NCI-H1105 treated with DMSO at 0.1 percent for 48 hours (cell line): Measurements from ENCODE around the gene GALNS.
"Not testable (repeated sequence)": the region's sequence is repeated elsewhere in the genome, so short reads cannot be mapped to it uniquely, and the experiment has no call there.

Source experiments
- DNase-seq: peaks from one replicate; lab custom pipeline; 2025; lab: John Stamatoyannopoulos, UW

The GALNS gene

DNA sequence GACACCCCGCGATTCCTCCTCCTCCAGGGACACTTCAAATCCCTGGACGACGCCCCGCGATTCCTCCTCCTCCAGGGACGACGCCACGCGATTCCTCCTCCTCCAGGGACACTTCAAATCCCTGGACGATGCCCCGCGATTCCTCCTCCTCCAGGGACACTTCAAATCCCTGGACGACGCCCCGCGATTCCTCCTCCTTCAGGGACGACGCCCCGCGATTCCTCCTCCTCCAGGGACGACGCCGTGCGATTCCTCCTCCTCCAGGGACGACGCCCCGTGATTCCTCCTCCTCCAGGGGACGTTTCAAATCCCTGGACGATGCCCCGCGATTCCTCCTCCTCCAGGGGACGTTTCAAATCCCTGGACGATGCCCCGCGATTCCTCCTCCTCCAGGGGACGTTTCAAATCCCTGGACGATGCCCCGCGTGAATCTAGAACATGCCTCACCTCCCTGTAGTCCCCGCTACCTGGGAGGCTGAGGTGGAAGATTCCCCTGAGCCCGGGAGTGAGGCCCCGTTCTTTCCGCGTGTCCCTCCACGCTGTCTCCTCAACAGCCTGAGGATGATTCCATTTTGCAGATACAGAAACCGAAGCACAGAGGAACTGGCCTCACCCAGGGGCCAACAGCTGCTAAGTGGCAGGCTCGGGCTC lies 33.1 kb upstream of the GALNS start:
- not testable (repeated sequence) for DNase-seq

DNA sequence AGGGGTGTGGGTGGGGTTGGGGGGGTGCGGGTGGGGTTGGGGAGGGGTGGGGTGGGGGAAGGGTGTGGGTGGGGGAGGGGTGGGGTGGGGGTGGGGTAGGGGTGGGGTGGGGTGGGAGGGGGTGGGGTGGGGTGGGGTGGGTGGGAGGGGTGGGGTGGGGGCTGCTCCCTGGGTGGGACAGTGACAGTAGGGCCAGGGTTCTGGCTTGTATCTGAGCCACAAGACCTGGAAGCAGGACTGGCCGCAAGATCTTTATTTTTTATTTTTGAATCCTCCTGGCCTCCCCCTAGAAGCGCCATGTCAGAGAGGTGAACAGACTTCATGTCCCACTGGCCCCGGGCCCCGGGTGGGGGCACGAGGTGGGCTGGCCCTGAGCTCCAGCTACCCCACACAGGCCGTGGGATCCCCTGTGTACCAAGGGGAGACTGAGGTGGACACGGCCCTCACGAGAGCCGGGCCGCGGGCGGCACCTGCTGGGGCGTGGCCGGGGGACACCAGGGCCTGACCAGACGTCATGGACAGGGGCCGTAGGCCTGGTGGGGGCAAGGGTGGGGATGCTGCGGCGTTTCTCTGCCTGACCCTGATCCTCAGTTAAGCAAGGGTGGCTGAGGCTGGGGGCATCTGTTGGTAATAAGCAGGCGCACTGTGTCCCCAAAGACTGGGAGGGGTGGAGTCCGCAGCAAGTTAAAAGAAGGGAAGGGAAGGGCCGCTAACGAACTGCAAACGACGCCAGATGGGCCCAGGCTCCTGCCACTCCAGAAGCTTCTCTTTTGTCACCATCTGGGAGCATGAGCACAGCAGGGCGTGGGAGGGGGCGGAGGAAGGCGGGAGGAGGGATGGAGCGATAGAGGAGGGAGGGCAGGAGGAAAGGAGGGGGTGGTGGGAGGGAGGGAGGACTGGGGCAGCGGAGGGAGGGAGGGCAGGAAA lies 32.0 kb upstream of the GALNS start:
- no peak for DNase-seq

DNA sequence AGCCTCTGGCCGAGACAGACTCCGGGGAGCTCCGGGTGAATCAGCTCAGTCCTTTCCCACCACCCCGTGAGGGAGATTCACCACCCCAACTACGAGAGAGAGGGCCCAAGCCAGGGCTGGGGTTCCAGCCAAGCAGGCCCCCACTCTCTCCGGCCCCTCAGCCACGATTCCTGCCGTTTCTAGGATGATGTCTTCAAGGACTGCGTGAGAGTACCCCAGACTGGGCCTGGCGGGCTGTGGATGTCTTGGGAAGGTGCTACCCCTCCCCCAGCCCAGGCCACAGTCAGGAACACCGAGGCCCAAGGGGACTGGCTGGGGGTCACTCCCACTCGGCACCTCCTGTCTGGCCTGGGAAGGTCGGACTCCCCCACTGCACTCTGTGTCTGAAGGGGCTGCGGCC lies 31.3 kb upstream of the GALNS start:
- no peak for DNase-seq

DNA sequence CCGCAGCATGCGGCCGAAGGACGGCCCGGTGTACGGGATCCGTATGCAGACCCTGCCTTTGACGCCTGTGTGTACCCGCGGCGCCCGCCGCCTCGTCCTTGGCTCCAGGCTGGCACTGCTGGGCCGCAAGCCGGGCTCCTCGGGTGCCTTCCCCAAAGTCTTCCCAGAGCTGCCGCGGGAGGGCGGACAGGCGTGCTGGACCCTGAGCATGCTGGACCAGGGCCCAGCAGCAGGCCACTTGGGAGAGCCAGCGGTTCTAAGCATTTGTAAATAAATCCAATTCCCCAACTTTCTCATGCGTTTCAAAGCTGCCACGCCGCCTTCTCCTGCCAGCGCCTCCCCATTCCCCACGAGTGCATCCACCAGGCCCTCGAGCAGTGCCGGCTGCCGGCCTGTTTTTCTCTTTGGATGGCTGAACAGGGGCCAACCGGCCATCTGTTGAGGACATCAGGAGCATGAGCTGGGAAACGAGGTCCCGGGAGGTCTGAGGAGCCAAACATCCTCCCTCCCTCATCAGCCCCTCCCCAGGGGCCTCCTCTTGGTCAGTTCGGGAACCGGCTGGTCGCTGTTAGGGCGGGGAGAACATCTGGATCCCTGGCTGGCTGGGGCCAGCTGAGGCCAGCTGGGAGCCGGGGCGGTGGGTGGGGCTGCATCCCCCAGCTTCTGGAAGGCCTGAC lies 30.2 kb upstream of the GALNS start:
- DNase-seq, result no peak

DNA sequence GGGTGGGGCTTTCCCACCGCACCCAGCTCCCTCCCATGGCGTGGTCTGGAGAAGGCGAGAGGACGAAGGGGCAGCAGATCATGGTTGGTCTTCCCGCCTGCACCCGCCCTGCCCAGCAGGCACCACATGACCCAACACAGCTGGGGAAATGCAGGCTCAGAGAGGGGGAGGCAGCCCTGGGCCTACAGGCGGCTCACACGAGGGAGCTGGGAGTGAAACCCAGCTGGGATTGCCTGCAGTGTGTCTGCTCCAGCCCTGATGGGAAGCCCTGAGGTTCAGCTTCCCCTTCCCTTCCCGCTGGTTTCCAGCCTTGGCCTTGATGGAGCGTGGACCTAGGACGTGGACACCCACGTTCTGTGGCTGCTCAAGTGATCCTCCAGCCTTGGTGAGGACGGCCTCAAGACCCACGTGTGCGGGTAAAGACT lies 29.7 kb upstream of the GALNS start:
- no peak for DNase-seq

DNA sequence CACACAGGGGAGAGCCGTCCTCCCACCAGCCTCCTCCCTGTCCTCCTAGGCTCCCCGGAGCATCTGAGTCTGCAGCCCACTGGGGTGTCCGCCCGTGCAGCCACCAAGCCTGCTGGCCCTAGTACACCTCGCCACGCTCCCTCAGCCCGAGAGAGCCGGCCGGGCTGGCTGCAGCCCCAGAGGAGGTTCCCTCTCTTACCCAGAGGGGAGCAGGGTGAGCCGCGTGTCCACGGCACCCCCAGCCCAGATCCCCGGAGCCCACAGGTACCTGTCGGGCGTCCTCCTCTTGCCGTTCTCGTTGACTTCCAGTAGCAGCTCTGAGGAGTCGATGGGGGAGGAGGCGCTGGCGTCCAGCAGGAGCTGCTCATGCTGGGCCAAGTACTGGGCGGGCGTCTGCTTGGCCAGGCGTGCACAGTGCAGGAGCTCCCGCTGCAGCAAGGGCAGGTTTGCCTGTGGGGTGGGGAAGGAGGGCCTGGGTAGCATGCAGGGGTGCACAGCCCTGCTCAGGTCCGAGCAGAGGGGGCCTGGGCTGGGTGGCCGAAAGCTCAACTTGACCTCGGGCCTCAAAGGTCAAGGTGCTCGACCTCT lies 29.0 kb upstream of the GALNS start:
- DNase-seq, result no peak

DNA sequence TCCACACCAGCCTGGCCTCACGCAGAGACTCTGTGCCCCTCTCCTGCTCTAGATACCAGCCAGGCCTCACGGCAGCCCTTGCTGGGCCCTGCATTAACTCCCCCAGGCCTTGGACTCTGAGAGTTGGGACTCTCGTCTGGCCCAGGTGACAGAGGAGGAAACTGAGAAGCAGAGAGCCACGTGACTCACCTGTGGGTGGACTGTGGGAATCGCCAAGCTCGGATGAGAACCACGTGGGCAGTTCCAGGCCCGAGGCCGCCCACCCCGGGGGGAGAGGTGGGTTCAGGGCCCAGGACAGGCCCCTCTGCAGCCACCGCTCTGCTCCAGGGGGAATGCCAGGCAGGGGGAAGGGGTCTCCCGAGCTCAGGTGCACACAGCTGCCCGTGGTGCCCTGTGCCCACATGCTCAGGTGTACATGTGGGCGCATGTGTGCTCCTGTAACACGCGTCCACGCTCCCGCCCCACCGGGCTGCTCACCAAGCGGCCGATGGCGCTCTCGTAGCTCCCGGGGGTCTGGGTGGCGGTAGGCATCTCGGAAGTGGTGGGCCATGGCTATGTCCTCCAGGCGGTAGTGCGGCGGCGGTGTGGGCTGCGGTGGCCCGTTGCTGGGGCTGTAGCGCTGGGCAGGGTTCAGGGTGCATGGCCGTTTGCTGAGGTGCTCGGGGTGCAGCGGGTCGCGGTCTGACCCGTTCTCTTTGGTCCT lies 28.0 kb upstream of the GALNS start:
- DNase-seq, result no peak

DNA sequence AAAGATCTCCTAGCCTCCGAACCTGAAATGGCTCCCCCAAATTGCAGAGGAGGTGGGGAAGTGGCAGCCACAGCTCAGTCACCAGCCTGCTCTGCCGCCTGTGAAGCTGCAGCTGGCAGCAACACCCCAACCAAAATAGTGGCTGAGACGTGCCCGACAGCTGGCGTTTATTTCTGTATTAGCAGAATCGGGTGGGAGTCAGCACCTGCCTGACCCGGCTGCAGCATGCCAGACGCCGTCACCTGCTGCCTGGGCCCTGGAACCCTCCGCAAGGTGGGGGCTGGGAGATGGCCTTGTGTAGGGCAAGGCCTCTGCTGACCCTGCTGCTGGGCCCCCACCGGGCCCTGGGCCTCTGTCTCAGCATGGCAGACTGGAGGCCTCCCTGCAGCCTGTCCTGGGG lies 27.2 kb upstream of the GALNS start:
- no peak for DNase-seq

DNA sequence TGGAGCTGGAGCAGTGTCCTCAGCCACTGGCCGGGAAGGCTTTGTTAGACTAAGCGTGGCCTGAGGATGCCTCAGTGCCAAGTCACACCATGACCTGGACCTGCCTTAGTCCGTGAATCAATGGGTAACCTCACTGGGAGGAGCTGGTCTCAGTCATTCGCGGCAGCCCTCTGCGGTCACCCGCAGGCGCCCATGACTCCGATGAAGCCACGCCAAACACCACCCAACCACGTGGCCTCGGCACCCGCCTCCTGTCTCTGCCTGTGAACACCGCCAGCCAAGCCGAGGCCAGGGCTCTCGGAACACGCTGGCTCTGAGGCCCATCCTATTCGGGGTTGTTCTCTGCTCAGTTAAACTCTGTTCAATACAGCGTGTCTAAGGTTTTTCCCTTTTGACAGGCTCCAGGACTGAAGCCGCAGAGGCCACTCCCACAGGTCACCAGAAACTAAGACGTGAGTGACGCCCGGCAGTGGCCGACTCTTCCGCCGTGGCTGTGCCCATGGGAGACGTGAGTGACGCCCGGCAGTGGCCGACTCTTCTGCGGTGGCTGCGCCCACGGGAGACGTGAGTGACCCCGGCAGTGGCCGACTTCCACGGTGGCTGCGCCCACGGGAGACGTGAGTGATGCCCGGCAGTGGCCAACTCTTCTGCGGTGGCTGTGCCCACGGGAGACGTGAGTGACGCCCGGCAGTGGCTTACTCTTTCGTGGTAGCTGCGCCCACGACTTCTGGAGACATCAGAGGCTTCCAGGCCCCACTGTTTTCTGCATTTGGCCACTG lies 26.6 kb upstream of the GALNS start:
- no peak for DNase-seq

DNA sequence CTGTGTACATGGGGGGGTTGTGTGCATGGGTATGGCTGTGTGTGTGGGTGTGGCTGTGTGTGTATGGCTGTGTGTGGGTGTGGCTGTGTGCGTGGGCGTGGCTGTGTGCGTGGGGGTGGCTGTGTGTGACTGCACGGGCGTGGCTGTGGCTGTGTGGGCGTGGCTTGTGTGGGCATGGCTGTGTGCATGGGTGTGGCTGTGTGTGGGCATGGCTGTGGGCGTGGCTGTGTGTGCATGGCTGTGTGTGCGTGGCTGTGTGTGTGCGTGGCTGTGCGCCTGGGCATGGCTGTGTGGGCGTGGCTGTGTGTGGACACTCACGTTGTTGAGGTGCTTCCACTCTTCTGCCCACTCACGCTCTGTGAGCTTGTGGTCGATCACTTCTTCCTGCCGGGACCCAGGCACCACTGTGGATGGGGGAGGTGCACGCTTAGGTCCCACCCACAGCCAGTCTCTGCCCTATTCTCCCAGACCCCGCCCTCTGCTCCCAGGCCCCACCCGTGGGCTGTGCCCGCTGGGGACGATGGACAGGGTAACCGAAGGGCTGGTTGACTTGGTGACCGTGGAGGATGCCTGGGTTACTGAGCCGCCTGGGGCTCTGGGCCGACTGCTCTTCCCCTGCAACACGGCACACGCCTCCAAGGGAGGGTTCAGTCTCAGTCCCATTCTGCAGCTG lies 25.7 kb upstream of the GALNS start:
- no peak for DNase-seq

DNA sequence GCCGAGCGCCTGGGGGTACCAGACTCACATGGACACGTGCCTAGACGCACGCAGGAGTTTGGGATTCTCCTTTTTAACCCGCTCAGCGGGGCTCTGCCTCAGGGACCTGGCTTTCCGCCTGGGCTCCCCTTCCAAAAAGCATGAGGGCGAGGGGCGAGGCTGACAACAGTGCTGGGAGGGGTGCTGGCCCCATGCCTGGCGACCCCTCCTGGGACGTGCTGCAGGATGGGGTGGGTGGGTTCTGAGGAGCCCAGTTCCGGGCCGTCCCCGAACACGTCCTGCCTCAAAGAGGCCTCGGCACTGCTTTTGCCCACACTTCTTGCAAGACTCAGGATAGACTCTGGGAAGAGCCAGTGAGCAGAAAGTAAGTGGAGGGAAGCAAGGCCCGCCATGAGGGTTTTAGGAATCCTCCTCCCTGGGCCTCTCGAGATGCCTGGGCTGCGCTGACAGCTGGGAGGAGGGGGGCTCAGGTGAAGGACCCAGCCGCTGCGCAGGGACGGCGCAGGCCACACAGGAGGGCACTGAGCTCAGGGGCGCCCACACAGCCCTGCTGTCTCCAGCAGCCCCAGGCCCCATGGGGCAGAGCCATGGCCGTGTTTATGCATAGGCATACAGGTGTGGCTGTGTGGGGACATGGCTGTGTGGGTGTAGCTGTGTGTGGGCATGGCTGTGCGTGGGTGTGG lies 25.1 kb upstream of the GALNS start:
- no peak for DNase-seq

DNA sequence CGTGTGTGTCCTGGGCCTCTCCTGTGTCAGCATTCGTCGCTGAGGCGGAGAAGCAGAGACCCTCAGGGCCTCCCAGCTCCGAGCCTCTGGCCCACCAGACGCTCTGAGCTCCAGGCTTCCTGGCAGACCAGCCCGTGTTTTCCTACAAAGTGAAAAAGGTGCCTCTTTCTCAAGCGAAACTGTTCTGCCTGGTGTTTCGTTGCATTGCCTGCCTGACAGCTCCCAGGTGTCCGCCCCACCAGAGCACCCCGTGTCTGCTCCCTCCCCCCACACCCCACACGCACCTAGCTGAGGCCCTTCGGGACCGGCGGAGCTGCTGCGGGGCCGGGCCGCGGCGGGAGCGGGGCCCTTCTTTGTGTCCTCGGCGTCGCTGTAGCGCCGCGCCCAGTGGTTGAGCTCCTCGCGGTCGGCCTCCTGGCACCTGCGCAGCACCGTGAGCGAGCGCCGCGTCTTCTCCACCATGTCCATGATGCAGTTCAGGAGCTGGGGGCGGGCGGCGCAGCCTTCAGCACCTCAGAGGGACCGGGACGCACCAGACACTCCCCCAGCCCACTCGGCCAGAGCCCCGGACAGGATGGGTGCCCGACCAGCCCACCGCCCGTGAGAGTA lies 24.4 kb upstream of the GALNS start:
- DNase-seq, result no peak

DNA sequence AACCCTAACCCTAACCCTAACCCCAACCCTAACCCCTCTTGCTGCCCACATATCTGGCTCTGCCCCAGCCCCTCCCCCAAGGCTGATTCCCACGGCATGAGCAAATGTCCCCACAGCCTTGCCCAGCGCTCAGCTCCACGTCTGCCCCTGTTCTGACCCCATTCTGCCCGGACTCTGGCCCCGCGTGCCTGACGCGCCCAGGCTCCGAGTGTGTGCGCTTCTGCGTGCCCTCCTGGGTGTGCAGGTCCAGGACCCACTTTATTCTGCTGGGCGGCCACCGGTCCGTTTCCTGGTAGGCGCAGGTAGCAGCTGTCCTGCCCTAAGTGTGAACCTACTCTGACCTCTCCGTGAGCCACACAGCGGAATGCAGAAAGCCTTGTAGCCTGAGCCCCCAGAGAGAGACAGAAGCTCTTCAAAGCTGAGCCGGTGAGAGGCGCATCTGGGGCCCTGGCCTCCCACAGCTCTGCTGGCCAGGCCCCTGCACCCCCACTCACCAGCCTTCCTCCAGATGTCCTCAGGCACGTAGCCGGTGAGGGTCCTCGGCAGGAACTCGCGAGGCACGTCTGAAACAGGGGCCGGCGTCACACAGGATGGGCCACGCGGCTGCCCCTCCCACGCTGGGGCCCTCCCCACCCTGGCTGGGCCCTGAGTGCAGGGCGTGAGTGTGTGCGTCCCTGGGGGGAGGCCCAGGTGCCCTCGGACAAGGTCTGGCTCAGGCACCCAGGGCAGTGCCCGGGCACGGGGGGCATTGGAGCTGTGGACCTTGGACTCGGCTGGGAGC lies 23.7 kb upstream of the GALNS start:
- DNase-seq, result no peak

DNA sequence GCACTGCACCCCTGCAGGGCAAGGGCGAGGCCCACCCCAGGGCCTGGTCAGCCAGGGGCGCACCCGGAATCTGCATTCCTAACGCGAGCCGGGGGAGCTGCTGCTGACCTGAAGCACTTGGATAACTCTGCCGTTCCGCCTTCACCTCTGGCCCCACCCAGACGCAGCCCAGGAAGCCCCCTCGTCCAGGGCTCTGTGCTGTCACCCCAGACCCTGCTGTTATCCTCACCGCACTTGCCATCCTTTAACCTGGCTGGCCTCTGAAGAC lies 23.0 kb upstream of the GALNS start:
- DNase-seq, result no peak

DNA sequence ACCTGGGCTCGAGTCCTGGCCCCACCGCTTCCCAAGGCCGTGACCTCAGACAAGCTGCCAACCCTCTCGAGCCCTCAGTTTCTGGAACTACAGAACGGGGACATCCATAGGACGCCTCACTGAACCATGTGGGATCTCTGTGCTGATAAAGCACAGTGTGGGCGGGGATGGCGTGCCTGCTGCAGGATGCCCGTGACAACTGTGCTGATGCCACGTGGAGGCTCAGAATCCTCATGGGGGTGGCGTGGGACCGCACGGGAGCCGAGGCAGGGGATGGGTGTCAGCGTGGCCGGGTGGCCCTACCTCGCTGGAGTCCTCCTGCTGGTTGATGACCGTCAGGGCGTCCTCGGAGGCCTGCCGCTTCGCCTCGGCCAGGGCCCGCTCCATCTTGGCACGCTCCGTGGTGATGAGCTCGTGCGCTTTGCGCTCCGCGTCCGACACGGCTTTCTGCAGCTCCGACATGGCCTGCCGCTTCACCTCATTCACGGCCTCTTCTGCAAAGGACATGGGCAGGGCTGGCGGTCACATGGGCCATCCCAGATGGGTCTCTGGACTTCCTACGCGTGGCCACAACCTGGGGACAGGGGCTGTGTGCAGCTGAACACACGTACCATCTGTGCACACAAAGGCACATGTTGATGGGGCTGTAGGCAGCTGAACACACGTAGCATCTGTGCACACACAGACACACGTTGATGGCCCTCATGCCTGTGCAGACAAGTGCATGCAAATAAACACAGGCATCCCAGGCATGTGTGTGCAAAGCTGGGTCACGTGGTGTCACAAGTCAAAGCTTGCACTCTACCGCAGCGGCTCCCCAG lies 22.4 kb upstream of the GALNS start:
- no peak for DNase-seq

DNA sequence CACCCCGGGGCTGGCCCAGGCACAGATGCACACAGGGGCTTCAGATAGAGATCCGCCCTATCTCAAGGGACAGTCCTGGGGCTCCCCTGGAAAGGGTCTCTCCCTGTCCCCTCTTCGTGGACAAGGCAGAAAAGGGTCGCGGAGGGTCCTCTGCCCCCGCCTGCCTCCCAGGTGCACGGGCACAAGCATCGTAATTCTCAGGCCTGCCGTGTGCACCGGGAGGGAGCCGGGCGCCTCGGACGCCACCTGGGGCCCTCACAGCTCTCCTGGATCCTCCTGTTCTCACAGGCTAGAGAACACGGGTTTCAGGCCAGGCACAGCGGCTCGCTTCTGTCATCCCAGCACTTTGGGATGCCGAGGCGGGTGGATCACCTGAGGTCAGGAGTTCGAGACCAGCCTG lies 21.6 kb upstream of the GALNS start:
- no peak for DNase-seq

DNA sequence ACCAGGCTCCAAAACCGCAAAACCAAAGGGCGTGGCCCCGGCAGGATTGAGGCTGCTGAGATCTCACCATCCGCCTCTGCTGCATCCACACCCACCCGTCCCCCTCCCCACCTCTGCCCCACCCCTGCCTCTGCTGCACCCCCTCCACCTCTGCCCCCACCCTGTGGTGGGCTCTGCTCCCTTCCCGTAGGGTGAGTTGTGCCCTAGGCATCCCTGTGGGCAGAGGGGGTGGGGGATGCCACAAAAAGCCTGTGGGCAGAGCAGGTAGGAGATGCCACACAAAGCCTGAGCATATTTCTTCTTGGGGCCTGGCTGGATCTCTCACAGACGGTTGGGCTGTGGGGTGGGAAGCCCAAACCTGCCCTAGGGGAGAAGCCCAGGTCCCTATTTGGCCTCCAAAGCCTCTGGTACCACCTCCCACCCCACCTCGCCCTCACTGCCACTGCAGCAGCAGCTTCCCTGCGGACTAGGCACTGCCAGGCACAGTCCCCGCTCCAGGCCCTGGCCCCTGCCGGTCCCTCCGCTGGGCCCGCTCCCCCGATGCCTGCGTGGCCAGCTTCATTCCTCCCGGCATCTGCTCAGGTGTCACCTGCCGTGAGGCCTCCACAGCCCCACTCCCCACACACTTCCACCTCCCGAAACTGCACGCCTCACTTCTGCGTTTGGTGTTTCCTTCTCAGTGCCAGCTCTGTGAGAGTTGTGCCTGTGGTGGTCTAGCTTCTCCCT lies 21.0 kb upstream of the GALNS start:
- DNase-seq, result no peak
